ENCODE data around the gene KCNH5.
A peak's percentile ranks its signal among the peaks of the same experiment; 100 is the strongest.

The KCNH5 gene

DNA sequence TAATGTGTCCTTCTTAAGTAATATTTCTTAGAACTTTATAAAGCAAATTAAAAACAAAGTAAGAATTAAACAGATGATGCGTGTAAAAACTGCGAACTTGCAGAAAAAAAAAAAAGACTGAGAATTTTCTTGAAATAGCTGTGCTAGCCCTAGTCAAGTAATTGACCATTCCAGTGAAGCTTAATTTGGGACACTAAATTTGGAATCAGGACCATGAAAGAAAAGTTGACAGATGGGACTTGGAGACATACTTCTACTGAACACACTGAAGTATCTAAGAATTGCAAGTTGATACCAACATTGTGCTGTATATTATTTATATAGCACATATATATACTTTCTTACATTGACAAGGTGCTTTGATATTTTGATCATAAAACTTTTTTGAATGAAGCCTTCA lies 386.6 kb downstream of the KCNH5 start:
- no peak overlapping the region for H3K4me3 ChIP-seq (ENCODE audit: low read depth, low read length)
- DNase-seq (ENCODE audit: low read depth, low spot score) = no peak
- TF ChIP-seq, protein P1, sequence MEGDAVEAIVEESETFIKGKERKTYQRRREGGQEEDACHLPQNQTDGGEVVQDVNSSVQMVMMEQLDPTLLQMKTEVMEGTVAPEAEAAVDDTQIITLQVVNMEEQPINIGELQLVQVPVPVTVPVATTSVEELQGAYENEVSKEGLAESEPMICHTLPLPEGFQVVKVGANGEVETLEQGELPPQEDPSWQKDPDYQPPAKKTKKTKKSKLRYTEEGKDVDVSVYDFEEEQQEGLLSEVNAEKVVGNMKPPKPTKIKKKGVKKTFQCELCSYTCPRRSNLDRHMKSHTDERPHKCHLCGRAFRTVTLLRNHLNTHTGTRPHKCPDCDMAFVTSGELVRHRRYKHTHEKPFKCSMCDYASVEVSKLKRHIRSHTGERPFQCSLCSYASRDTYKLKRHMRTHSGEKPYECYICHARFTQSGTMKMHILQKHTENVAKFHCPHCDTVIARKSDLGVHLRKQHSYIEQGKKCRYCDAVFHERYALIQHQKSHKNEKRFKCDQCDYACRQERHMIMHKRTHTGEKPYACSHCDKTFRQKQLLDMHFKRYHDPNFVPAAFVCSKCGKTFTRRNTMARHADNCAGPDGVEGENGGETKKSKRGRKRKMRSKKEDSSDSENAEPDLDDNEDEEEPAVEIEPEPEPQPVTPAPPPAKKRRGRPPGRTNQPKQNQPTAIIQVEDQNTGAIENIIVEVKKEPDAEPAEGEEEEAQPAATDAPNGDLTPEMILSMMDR (IDR thresholded peaks at IDR 0.05; ENCODE audit: low read depth, low read length) = no peak
- in situ Hi-C loops (cut with HindIII; ENCODE audit: low sequenced_read_pairs) = no loop called here

DNA sequence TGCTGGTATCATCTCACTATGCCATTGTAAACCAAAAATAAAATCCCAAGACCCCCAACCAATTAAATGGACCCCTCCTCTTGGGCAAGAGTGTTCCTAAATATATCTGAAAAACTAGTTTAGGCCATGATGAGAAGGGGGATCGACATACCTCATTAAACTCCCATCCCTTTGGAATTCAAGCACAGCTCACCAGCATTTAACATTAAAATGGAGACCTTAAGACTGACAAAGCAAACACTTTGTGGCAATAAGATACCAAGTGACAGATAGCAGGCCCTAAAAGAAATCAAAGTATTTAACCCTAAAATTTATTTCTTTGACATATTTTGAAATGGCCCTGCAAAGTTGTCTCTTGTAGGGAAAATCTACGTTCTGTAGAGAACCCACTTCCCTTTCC lies 387.9 kb downstream of the KCNH5 start:
- in situ Hi-C loops (cut with HindIII; ENCODE audit: low sequenced_read_pairs) = no loop called here
- H3K4me3 ChIP-seq (ENCODE audit: low read depth, low read length) = no peak overlapping the region
- no peak for DNase-seq (ENCODE audit: low read depth, low spot score)
- TF ChIP-seq, protein P1 (IDR thresholded peaks at IDR 0.05; ENCODE audit: low read depth, low read length) = no peak

DNA sequence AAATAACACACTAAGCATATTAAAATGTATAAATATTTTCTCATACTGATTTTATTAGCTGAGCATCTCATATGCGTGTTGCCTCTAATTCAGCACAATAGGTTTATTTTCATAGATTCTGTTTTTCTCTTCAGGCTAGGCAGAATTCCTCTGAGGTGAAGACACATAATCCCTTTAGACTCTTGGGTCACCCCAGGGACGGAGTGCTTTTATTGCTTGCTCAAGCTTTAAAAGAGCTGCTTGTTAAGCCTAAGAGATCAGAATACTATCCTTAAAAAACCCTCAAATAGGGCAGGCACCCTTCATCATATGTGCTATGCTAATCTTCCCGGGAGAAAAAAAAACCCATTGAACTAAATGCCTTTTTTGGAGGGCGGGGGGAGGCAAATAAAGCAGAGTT lies 390.1 kb downstream of the KCNH5 start:
- in situ Hi-C loops (cut with HindIII; ENCODE audit: low sequenced_read_pairs) = no loop called here
- DNase-seq (ENCODE audit: low read depth, low spot score) = no peak
- H3K4me3 ChIP-seq (ENCODE audit: low read depth, low read length) = no peak overlapping the region
- TF ChIP-seq, protein P1 (IDR thresholded peaks at IDR 0.05; ENCODE audit: low read depth, low read length) = no peak

DNA sequence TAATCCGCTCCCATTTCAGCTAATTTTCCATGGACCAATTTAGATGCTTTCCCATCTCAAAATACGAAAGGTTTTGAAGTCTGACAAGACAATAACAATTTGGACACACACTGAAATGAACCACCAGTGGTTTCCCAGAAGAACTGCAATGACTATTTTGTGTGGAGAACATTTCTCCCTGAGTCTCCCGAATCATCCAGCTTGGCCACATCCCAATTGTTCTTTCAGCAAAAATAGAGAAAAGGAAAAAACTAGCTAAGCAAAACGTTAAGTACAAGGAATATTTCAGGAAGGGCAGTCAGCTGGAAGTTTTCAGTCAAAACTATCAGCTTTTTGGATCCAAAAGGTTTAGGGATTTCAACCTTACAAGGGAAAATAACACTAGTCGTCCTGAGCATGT lies 390.6 kb downstream of the KCNH5 start:
- DNase-seq (ENCODE audit: low read depth, low spot score) = peak; percentile 44
- TF ChIP-seq, protein P1 (IDR thresholded peaks at IDR 0.05; ENCODE audit: low read depth, low read length) = no peak

More for the DNA sequence above, 390.6 kb downstream of the KCNH5 start:
- in situ Hi-C loops (cut with HindIII; ENCODE audit: low sequenced_read_pairs) = no loop called here
- no peak overlapping the region for H3K4me3 ChIP-seq (ENCODE audit: low read depth, low read length)

Data from astrocyte of the spinal cord (primary cell).